ENCODE measurements around the gene LRSAM1.

Gene LRSAM1

DNA sequence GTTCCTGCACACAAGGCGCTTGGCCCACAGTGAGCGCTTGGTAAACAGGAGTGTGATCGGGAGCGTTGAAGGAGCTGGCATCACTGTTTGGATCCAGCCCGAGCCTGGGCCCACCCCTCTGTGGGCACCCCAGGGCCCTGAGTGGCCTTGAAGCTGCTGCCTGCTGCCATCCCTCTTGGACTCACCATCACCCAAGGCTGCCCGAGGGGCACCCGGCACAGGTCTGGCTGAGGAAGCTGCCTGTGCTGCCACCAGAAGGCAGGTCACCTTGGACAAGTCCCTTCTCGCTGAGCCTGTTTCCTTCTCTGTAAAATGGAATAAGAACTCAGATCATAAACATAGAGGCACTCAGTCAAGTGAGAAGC, 53.6 kb downstream of the LRSAM1 start:
- no peak for DNase-seq
- Histone ChIP-seq H3K79me2 (ENCODE audit: insufficient read depth, low read length) (no peaks in the 10 kb centered on the region), H3K27ac (ENCODE audit: low read length) (no peak overlapping the region), H3K27me3 (ENCODE audit: insufficient read depth, low read length, poor library complexity) (no peaks in the 10 kb centered on the region), H3K4me2 (ENCODE audit: insufficient read depth, low read length) (no peak overlapping the region), H3K36me3 (ENCODE audit: insufficient read depth, low read length) (no peaks in the 10 kb centered on the region), H3K4me3 (ENCODE audit: low read depth in 1 of 2, low read length in 2 of 2) (no peak overlapping the region), H3K9me3 (ENCODE audit: insufficient read depth, low read length, severe bottlenecking) (no peaks in the 10 kb centered on the region), H2AFZ (ENCODE audit: low read depth, low read length) (no peak overlapping the region), H4K20me1 (ENCODE audit: insufficient read depth, low read length) (no peaks in the 10 kb centered on the region; the same call in 1 of the 2 replicates), H3K9ac (ENCODE audit: low read depth, low read length) (no peak overlapping the region), H3K4me1 (ENCODE audit: insufficient read depth, low read length) (no peaks in the 10 kb centered on the region)
- ATAC-seq (ENCODE audit: insufficient read depth, low read depth) = no peak
- TF ChIP-seq EZH2 (IDR thresholded peaks at IDR 0.05; ENCODE audit: borderline replicate concordance, low read depth, low read length, severe bottlenecking) (no peak), CTCF (IDR thresholded peaks at IDR 0.05; ENCODE audit: borderline replicate concordance, extremely low read depth, low read length, poor library complexity, severe bottlenecking) (no peak)

DNA sequence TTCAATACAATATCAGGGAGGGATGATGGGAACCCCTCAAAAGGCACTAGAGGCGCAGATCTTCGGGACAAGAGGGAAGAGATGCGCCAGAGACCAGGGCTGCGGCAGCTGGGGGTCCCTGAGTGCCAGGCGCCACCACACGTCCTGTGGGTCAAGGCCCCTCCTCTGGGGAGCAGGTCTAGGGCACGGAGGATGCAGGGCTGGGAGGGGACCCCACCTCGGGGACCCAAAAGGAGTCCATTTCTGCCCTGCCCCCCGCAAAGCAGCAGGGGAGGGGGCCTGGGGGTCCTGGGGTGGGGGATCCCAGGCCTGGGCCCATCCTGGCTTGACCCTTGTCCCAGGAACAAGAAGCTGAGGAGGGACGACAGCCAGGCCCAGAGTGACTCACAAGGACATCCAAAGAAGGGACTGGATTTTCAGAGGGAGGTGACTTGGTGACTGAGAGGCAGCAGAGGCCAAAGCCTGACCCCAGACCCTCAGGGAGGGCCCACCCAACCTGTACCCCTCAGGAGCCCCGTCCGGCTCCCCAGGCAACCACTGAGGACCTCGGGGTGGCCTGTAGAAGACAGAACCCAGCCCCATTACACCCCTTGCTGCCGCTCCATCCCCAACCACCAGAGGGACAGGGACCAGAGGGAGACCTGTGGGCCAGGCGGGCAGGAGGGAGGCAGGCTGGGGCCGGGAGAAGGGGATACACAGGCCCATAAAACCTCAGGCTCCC, 54.2 kb downstream of the LRSAM1 start:
- Histone ChIP-seq H3K36me3 (ENCODE audit: insufficient read depth, low read length) (no peaks in the 10 kb centered on the region), H4K20me1 (ENCODE audit: insufficient read depth, low read length) (no peaks in the 10 kb centered on the region; the same call in 1 of the 2 replicates), H3K4me3 (ENCODE audit: low read depth in 1 of 2, low read length in 2 of 2) (no peak overlapping the region), H3K27ac (ENCODE audit: low read length) (no peak overlapping the region), H3K79me2 (ENCODE audit: insufficient read depth, low read length) (no peaks in the 10 kb centered on the region), H3K4me1 (ENCODE audit: insufficient read depth, low read length) (no peaks in the 10 kb centered on the region), H3K9ac (ENCODE audit: low read depth, low read length) (no peak overlapping the region), H3K9me3 (ENCODE audit: insufficient read depth, low read length, severe bottlenecking) (no peaks in the 10 kb centered on the region), H2AFZ (ENCODE audit: low read depth, low read length) (no peak overlapping the region), H3K4me2 (ENCODE audit: insufficient read depth, low read length) (no peak overlapping the region), H3K27me3 (ENCODE audit: insufficient read depth, low read length, poor library complexity) (no peaks in the 10 kb centered on the region)
- ATAC-seq (ENCODE audit: insufficient read depth, low read depth) (peak; percentile 57), DNase-seq (peak; percentile 35)
- TF ChIP-seq CTCF (IDR thresholded peaks at IDR 0.05; ENCODE audit: borderline replicate concordance, extremely low read depth, low read length, poor library complexity, severe bottlenecking) = peak; percentile 56
- TF ChIP-seq EZH2 (IDR thresholded peaks at IDR 0.05; ENCODE audit: borderline replicate concordance, low read depth, low read length, severe bottlenecking) = no peak

- no peak overlapping the region for H3K27ac ChIP-seq (ENCODE audit: low read length)
- H2AFZ ChIP-seq (ENCODE audit: low read depth, low read length) = no peak overlapping the region
- TF ChIP-seq EZH2 (IDR thresholded peaks at IDR 0.05; ENCODE audit: borderline replicate concordance, low read depth, low read length, severe bottlenecking) (no peak), CTCF (IDR thresholded peaks at IDR 0.05; ENCODE audit: borderline replicate concordance, extremely low read depth, low read length, poor library complexity, severe bottlenecking) (no peak)
- H3K4me3 ChIP-seq (ENCODE audit: low read depth in 1 of 2, low read length in 2 of 2) = no peak overlapping the region
- no peak overlapping the region for H3K4me2 ChIP-seq (ENCODE audit: insufficient read depth, low read length)
- H3K4me1 ChIP-seq (ENCODE audit: insufficient read depth, low read length) = no peaks in the 10 kb centered on the region
- no peaks in the 10 kb centered on the region for H3K9me3 ChIP-seq (ENCODE audit: insufficient read depth, low read length, severe bottlenecking)
- H3K9ac ChIP-seq (ENCODE audit: low read depth, low read length) = no peak overlapping the region
- H3K27me3 ChIP-seq (ENCODE audit: insufficient read depth, low read length, poor library complexity) = no peaks in the 10 kb centered on the region
- H3K36me3 ChIP-seq (ENCODE audit: insufficient read depth, low read length) = no peaks in the 10 kb centered on the region
- H4K20me1 ChIP-seq (ENCODE audit: insufficient read depth, low read length) = no peaks in the 10 kb centered on the region; the same call in 1 of the 2 replicates
- H3K79me2 ChIP-seq (ENCODE audit: insufficient read depth, low read length) = no peaks in the 10 kb centered on the region
- ATAC-seq (ENCODE audit: insufficient read depth, low read depth) = no peak
- DNase-seq = no peak
Measured at GRCh38 chr9:127506117-127506813, 55.0 kb downstream of the LRSAM1 start.

All from DND-41 (cell line).